ENCODE results near the gene GNAI2.

Gene GNAI2

GRCh38 chr3:50265571-50265970 is 29.6 kb downstream of the GNAI2 start:
- H3K27me3 ChIP-seq: peaks cover 49% of the 10 kb centered on the region
- H3K4me1 ChIP-seq (ENCODE audit: control insufficient read depth in 1 of 2, insufficient read depth in 1 of 2, low read depth in 1 of 2, low read length in 1 of 2): peaks cover 5 to 6% of the 10 kb centered on the region in 2 experiments
- H3K27ac ChIP-seq: no peak overlapping the region
- H3K9me3 ChIP-seq: no peaks in the 10 kb centered on the region
- H3K4me3 ChIP-seq (ENCODE audit: low read depth in 1 of 2, low read length in 1 of 2): no peak overlapping the region
- no peak for TF ChIP-seq CTCF (IDR thresholded peaks at IDR 0.05)
- peaks cover 21% of the 10 kb centered on the region for H3K36me3 ChIP-seq

DNA sequence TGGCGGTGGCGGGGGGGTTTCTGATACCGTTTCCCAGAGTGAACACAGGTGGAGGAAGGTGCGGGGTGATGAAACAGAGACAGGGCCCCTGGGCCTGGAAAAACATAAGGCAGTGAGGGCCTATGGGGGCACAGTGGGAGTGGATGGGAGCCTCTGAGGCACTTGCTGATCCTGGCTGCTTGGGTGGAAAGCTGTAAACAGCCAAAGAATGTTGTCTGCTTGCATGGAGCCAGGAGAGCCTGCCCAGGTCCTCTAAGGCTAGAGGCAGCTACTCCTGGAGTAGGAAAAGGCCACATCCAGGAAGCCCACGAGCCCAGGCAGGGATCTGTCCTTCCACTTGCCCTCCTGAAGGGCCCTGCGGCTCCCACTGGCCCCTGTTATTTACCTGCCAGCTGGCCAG is 30.0 kb downstream of the GNAI2 start:
- TF ChIP-seq CTCF (IDR thresholded peaks at IDR 0.05): no peak
- Histone ChIP-seq H3K27me3 (peaks cover 49% of the 10 kb centered on the region), H3K36me3 (peaks cover 18% of the 10 kb centered on the region), H3K4me3 (ENCODE audit: low read depth in 1 of 2, low read length in 1 of 2) (no peak overlapping the region), H3K27ac (no peak overlapping the region), H3K9me3 (no peaks in the 10 kb centered on the region), H3K4me1 (ENCODE audit: control insufficient read depth in 1 of 2, insufficient read depth in 1 of 2, low read depth in 1 of 2, low read length in 1 of 2) (peaks cover under 1 to 1% of the 10 kb centered on the region in 2 experiments)

GRCh38 chr3:50266836-50267235 is 30.8 kb downstream of the GNAI2 start:
- TF ChIP-seq CTCF (IDR thresholded peaks at IDR 0.05): no peak
- Histone ChIP-seq H3K4me1 (ENCODE audit: control insufficient read depth in 1 of 2, insufficient read depth in 1 of 2, low read depth in 1 of 2, low read length in 1 of 2) (no peaks in the 10 kb centered on the region), H3K9me3 (no peaks in the 10 kb centered on the region), H3K4me3 (ENCODE audit: low read depth in 1 of 2, low read length in 1 of 2) (no peak overlapping the region), H3K27me3 (peaks cover 49% of the 10 kb centered on the region), H3K27ac (no peak overlapping the region), H3K36me3 (peaks cover 13% of the 10 kb centered on the region)

- Histone ChIP-seq H3K27me3 (peaks cover 49% of the 10 kb centered on the region), H3K9me3 (no peaks in the 10 kb centered on the region), H3K4me3 (ENCODE audit: low read depth in 1 of 2, low read length in 1 of 2) (no peak overlapping the region), H3K36me3 (peaks cover 7% of the 10 kb centered on the region), H3K27ac (no peak overlapping the region), H3K4me1 (ENCODE audit: control insufficient read depth in 1 of 2, insufficient read depth in 1 of 2, low read depth in 1 of 2, low read length in 1 of 2) (no peaks in the 10 kb centered on the region)
- TF ChIP-seq CTCF (IDR thresholded peaks at IDR 0.05): no peak
These were observed 31.4 kb downstream of the GNAI2 start for GRCh38 chr3:50267280-50267913.

- Histone ChIP-seq H3K4me3 (ENCODE audit: low read depth in 1 of 2, low read length in 1 of 2) (no peak overlapping the region), H3K27ac (no peak overlapping the region), H3K27me3 (peaks cover 50% of the 10 kb centered on the region), H3K4me1 (ENCODE audit: control insufficient read depth in 1 of 2, insufficient read depth in 1 of 2, low read depth in 1 of 2, low read length in 1 of 2) (peaks cover 7 to 8% of the 10 kb centered on the region in 2 experiments), H3K36me3 (no peaks in the 10 kb centered on the region), H3K9me3 (no peaks in the 10 kb centered on the region)
- no peak for TF ChIP-seq CTCF (IDR thresholded peaks at IDR 0.05)
These were observed 32.3 kb downstream of the GNAI2 start for GRCh38 chr3:50268276-50268675.
